ENCODE measurements around the gene ST3GAL6.

- TF ChIP-seq EZH2phosphoT487 (IDR thresholded peaks at IDR 0.05; ENCODE audit: low read depth, severe bottlenecking, unreplicated experiment) (no peak), CTCF (IDR thresholded peaks at IDR 0.05; ENCODE audit: poor library complexity) (no peak)
These were observed 13.0 kb downstream of the ST3GAL6 start for GRCh38 chr3:98776140-98776493.
